GM12864 (cell line): ENCODE results near the gene TMEM233.

Experiments used
- DNase-seq: peaks from one replicate; pipeline ENCODE4 v3.0.0-alpha.2; 2011; ENCODE audit warnings: low read depth
- H3K4me3 ChIP-seq: 2 replicates; pipeline ENCODE4 v1.5.1; 2011; ENCODE audit warnings: mild to moderate bottlenecking, low read depth, low read length, control low read depth
- CTCF ChIP-seq: IDR thresholded peaks from 2 replicates; pipeline ENCODE4 v1.5.1; 2011; ENCODE audit warnings: low read depth, mild to moderate bottlenecking, moderate library complexity, low read length, control low read depth, inconsistent platforms; ENCODE audit errors: missing control alignments

The TMEM233 gene

GRCh38 chr12:119672194-119672593, 78.6 kb downstream of the TMEM233 start:
- TF ChIP-seq CTCF: no peak
- no peak overlapping the region for H3K4me3 ChIP-seq
- no peak for DNase-seq

GRCh38 chr12:119673634-119674033, 80.1 kb downstream of the TMEM233 start:
- TF ChIP-seq CTCF: no peak
- no peak overlapping the region for H3K4me3 ChIP-seq

GRCh38 chr12:119674560-119674959, 81.0 kb downstream of the TMEM233 start:
- DNase-seq: no peak
- no peak for TF ChIP-seq CTCF
- H3K4me3 ChIP-seq: no peak overlapping the region

More at GRCh38 chr12:119673634-119674033, 80.1 kb downstream of the TMEM233 start:
- no peak for DNase-seq

GRCh38 chr12:119676022-119676421, 82.4 kb downstream of the TMEM233 start:
- DNase-seq: no peak
- no peak overlapping the region for H3K4me3 ChIP-seq
- no peak for TF ChIP-seq CTCF

GRCh38 chr12:119676573-119676972, 83.0 kb downstream of the TMEM233 start:
- DNase-seq: no peak
- TF ChIP-seq CTCF: no peak
- no peak overlapping the region for H3K4me3 ChIP-seq

- no peak for TF ChIP-seq CTCF
- DNase-seq: no peak
- no peak overlapping the region for H3K4me3 ChIP-seq
Observed at GRCh38 chr12:119678459-119678858, 84.9 kb downstream of the TMEM233 start.

GRCh38 chr12:119679081-119679480, 85.5 kb downstream of the TMEM233 start:
- no peak for TF ChIP-seq CTCF
- no peak overlapping the region for H3K4me3 ChIP-seq
- DNase-seq: no peak
